Common myeloid progenitor, CD34-positive (primary cell): Measurements from ENCODE around the gene ANK3.

Source experiments
- CTCF ChIA-PET: fragments of 350-600 bp; sonication (Branson Sonifier 250); formaldehyde crosslinking; loops from one replicate; lab custom pipeline; 2021; ENCODE audit warnings: antibody characterized with exemption; lab: Charles Lee
- POLR2A ChIA-PET: fragments of 350-600 bp; sonication (Branson Sonifier 250); formaldehyde crosslinking; loops from one replicate; lab custom pipeline; 2021; ENCODE audit warnings: antibody characterized with exemption; lab: Charles Lee
- DNase-seq, 3 donors: peaks; one replicate each; pipeline versions ENCODE4 v3.0.0 to v3.0.0-alpha.2; 2013
- H3K27ac ChIP-seq, 2 experiments: 1 replicate in 1 of 2; 2 replicates in 1 of 2; pipeline ENCODE4 v1.7.0; 2013; ENCODE audit warnings: inconsistent platforms in 2 of 2, low read length in 2 of 2, mild to moderate bottlenecking in 2 of 2, low read depth in 1 of 2, moderate library complexity in 1 of 2; ENCODE audit not compliant: severe bottlenecking in 2 of 2, insufficient read depth in 1 of 2, poor library complexity in 1 of 2
- H3K27me3 ChIP-seq, 5 experiments: replicated peaks in 2 of 5; 1 replicate in 3 of 5; 2 replicates in 2 of 5; pipeline versions ENCODE4 v1.6.1 to v1.7.0; 2013; ENCODE audit warnings: low read length in 4 of 5, mild to moderate bottlenecking in 2 of 5, moderate library complexity in 2 of 5, inconsistent platforms in 1 of 5; ENCODE audit not compliant: insufficient read depth in 5 of 5, control insufficient read depth in 4 of 5
- H3K36me3 ChIP-seq, 4 experiments: 1 replicate in 2 of 4; 2 replicates in 2 of 4; pipeline versions ENCODE4 v1.6.1 to v1.7.0; 2013; ENCODE audit warnings: low read length in 3 of 4, control low read depth in 1 of 4, mild to moderate bottlenecking in 1 of 4; ENCODE audit not compliant: control insufficient read depth in 4 of 4, insufficient read depth in 4 of 4
- H3K4me1 ChIP-seq, 4 experiments: 1 replicate in 3 of 4; 2 replicates in 1 of 4; pipeline versions ENCODE4 v1.6.1 to v1.7.1; 2013; ENCODE audit warnings: low read length in 3 of 4, mild to moderate bottlenecking in 3 of 4, control low read depth in 1 of 4, inconsistent platforms in 1 of 4, moderate library complexity in 1 of 4; ENCODE audit not compliant: control insufficient read depth in 4 of 4, insufficient read depth in 4 of 4; ENCODE audit errors: control extremely low read depth in 1 of 4
- H3K4me3 ChIP-seq, 7 experiments: 1 replicate in 4 of 7; 2 replicates in 3 of 7; pipeline versions ENCODE4 v1.5.1 to v1.7.0; 2013; ENCODE audit warnings: mild to moderate bottlenecking in 7 of 7, low read length in 6 of 7, moderate library complexity in 6 of 7, inconsistent platforms in 2 of 7, low read depth in 2 of 7, control low read depth in 1 of 7; ENCODE audit not compliant: insufficient read depth in 4 of 7, control insufficient read depth in 1 of 7; ENCODE audit errors: extremely low read depth in 1 of 7
- H3K9me3 ChIP-seq, 5 experiments: 1 replicate in 4 of 5; 2 replicates in 1 of 5; pipeline versions ENCODE4 v1.6.1 to v1.7.1; 2013; ENCODE audit warnings: low read length in 4 of 5, mild to moderate bottlenecking in 2 of 5, inconsistent platforms in 1 of 5, low read depth in 1 of 5, moderate library complexity in 1 of 5; ENCODE audit not compliant: control insufficient read depth in 4 of 5, insufficient read depth in 2 of 5; ENCODE audit errors: control extremely low read depth in 1 of 5
- whole genome bisulfite sequencing: methylation state at CpG from one replicate; pipeline ENCODE4 v1.1.5; 2013; ENCODE audit not compliant: insufficient coverage; 5-methylcytosine and 5-hydroxymethylcytosine counted together

ANK3 gene

DNA sequence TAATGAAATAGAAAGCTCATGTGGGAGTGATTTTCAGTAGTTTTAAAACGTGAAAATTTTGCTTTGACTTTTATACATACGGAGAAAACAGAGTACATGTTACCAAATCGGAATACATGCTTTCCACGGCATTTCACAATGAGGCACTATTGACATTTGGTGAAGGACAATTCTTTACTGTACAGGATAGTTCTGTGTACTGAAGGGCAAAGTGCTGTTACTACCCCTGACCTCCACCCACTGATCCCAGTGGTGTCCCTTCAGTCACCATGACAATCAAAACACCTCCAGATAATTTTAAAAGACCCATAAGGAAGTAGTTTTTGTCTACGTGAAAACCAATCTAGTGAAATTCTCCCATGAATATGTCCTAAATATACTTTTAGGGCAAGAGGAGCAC lies 33.1 kb upstream of the ANK3 start:
- WGBS: 100% methylated on average over 3 of the region's 5 CpGs
- POLR2A ChIA-PET: no interaction called here

GRCh38 chr10:60420991-60421894 lies 31.6 kb upstream of the ANK3 start:
- DNase-seq: no peak
- no peaks in the 10 kb centered on the region for H3K36me3 ChIP-seq
- 80% methylated on average over 1 of the region's 5 CpGs for WGBS
- no peaks in the 10 kb centered on the region for H3K27me3 ChIP-seq
- ChIA-PET POLR2A (no interaction called here), CTCF (no interaction called here)
- no peaks in the 10 kb centered on the region for H3K9me3 ChIP-seq
- no peaks in the 10 kb centered on the region for H3K4me1 ChIP-seq
- H3K4me3 ChIP-seq: no peak overlapping the region
- no peak overlapping the region for H3K27ac ChIP-seq

More for the DNA sequence above, 33.1 kb upstream of the ANK3 start:
- CTCF ChIA-PET: no interaction called here
- H3K9me3 ChIP-seq: no peaks in the 10 kb centered on the region
- H3K27me3 ChIP-seq: no peaks in the 10 kb centered on the region
- no peaks in the 10 kb centered on the region for H3K36me3 ChIP-seq
- H3K4me1 ChIP-seq: no peaks in the 10 kb centered on the region
- H3K4me3 ChIP-seq: no peak overlapping the region
- no peak overlapping the region for H3K27ac ChIP-seq
- DNase-seq: no peak

GRCh38 chr10:60419249-60419648 lies 29.6 kb upstream of the ANK3 start:
- CTCF ChIA-PET: no interaction called here
- POLR2A ChIA-PET: no interaction called here
- Histone ChIP-seq H3K9me3 (no peaks in the 10 kb centered on the region), H3K4me3 (no peak overlapping the region), H3K4me1 (no peaks in the 10 kb centered on the region), H3K36me3 (no peaks in the 10 kb centered on the region), H3K27ac (no peak overlapping the region), H3K27me3 (no peaks in the 10 kb centered on the region)
- no peak for DNase-seq

DNA sequence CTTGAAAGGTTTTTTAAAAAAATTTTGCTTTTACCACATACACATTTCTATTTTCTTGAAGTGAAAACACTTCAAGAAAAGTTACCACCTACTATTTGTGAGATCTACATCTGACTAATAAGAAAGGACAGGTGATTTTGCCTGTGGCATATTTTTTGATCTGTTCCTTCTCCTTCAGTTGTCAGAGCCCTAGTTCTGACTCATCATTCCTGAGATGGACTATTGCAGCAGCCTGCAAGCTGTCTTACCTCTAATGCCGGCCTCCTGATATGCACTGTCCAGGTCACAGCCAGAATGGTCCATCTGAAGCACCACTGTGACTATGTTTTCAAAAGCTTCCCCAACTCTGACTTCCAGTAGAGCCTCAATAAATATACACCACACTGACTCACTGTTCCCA lies 28.2 kb upstream of the ANK3 start:
- WGBS: 100% methylated on average over 1 of the region's 1 CpG
- CTCF ChIA-PET: no interaction called here
- Histone ChIP-seq H3K36me3 (no peaks in the 10 kb centered on the region), H3K27ac (no peak overlapping the region), H3K4me3 (no peak overlapping the region), H3K27me3 (no peaks in the 10 kb centered on the region), H3K9me3 (no peaks in the 10 kb centered on the region), H3K4me1 (no peaks in the 10 kb centered on the region)
- DNase-seq: no peak
- POLR2A ChIA-PET: no interaction called here

DNA sequence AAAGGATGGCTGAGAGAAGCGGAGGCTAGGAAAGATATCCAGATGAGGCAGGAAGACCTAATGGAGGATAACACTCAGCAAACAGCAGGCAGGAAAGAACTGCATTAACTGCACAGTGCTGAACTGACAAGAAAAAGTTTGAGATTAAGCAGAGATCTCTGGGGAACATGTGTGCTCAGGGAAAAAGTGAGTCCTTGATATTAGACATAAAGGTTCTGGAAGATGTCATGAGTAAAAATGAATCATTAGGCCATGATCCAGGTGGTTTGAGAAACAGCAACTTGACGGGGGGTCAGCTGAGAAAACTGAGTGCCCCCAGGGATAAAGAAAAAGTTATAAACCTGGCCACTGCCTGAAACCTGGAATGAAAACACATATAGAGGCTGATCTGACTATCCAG lies 27.3 kb upstream of the ANK3 start:
- H3K27ac ChIP-seq: no peak overlapping the region
- DNase-seq: no peak
- no peaks in the 10 kb centered on the region for H3K36me3 ChIP-seq
- ChIA-PET POLR2A (no interaction called here), CTCF (no interaction called here)
- H3K27me3 ChIP-seq: no peaks in the 10 kb centered on the region
- WGBS: 100% methylated on average over 2 of the region's 2 CpGs
- no peaks in the 10 kb centered on the region for H3K4me1 ChIP-seq
- H3K4me3 ChIP-seq: no peak overlapping the region
- H3K9me3 ChIP-seq: no peaks in the 10 kb centered on the region

DNA sequence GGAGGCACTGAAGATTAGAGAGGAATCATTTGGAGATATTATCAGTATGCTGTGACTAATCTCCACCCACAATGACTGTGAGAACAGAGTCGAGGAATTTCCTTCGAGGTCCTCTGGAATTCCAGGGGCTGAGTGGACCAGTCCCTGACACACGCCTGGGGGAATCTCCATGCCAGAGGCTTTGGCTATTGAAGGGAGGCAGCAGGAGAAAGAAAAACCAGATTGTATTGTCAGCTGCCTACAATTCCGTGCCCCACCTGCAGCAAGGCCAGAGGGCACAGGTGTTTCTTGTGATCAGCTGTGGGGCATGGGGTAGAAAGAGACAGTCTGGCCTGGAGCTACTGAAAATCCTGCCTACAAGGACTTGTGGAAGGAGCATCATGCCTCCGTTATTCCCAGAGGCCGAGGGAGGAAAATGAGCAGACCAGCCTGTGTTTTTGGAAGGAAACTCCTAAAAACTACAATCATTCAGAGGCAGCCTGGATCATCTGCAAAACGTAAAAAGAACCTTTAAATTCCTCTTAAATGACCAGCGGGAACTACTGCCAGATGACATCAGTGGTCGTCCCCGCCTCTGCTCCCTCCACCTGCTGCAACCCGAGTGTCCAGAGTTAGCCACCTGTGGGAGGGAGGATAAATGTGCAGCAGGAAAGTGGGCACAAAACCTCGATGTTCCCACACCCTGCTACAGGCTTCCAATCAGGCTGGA lies 25.4 kb upstream of the ANK3 start:
- Histone ChIP-seq H3K27me3 (no peaks in the 10 kb centered on the region), H3K4me3 (no peak overlapping the region), H3K36me3 (no peaks in the 10 kb centered on the region), H3K9me3 (no peaks in the 10 kb centered on the region), H3K4me1 (no peaks in the 10 kb centered on the region), H3K27ac (no peak overlapping the region)
- 96% methylated on average over 8 of the region's 12 CpGs for WGBS
- no peak for DNase-seq
- CTCF ChIA-PET: no interaction called here
- POLR2A ChIA-PET: no interaction called here

DNA sequence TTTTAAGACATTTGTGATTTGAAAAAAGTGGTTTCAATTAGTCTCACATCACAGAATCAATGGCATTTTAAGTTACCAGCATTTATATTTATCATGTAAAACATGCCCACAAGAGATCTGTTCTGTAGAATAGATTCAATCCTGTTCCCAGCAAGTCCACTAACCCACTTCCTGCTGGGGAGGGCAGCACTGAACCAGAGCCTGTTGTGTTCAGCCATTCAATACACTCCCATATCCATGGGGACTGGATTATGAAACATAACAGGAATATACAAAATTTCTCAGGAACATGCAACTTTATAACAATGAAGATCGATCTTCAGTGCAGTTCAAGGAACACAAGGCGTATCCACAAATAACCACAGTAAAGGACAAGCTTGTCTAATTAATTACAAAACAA lies 24.4 kb upstream of the ANK3 start:
- no peak for DNase-seq
- Histone ChIP-seq H3K4me1 (no peaks in the 10 kb centered on the region), H3K27ac (no peak overlapping the region), H3K36me3 (no peaks in the 10 kb centered on the region), H3K9me3 (no peaks in the 10 kb centered on the region), H3K4me3 (no peak overlapping the region), H3K27me3 (no peaks in the 10 kb centered on the region)
- ChIA-PET POLR2A (no interaction called here), CTCF (no interaction called here)
- no CpG with 5 or more reads among the region's 2 CpGs for WGBS
